ENCODE results near the gene CDH23. TPM values are rescaled to one million over a fixed set of nuclear protein-coding genes. Genes with fewer than 3 reads are reported as not detected.
A peak's percentile ranks its signal among the peaks of the same experiment; 100 is the strongest.
"Not testable (repeated sequence)": the region's sequence is repeated elsewhere in the genome, so short reads cannot be mapped to it uniquely, and the experiment has no call there.

CDH23 gene
- total RNA-seq, 1 donor from 2014 or later = 0.29 TPM

DNA sequence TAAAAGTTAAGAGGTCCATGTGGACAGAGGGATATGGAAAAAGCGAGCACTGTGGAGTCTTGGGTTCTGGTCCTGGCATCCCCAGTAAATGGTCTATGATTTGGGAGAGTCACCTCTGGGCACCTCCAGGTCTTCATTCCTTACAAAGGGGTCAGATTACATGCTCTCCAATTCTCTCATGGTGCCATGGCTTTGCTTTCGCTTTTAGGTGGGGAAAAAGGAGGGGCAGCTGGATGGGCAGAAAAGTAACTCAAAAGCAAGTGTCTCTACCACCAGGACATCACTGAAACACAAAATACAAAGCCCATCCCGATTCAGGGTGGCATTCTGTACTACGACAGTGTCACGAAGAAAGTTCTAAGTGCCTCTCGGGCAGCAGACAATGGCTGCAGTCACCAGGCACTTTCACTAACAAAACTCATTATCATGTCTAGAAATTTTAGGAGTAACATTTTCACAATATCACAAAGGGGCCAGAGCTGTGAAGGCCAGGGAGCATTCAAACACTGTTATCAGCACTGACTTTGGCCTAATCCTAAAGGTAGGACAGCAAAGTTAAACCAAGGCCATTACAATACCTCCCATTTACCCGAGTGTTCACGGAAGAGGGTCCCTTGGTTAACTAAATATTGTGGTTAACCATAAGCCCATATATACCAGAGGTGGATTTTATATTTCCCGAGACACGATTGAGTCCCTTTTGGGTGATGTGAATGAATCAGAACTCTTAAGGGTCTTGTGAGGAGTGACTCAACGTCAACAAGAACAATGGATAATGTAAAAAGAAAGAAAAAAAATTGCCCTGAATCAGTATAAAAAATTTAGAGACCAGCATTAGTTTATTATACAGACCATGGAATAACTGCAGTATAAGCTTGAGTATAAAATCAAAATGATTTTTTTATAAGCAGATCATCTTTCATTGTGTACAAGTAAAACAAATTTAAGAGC, 451.9 kb downstream of the CDH23 start:
- TF ChIP-seq, protein P1, sequence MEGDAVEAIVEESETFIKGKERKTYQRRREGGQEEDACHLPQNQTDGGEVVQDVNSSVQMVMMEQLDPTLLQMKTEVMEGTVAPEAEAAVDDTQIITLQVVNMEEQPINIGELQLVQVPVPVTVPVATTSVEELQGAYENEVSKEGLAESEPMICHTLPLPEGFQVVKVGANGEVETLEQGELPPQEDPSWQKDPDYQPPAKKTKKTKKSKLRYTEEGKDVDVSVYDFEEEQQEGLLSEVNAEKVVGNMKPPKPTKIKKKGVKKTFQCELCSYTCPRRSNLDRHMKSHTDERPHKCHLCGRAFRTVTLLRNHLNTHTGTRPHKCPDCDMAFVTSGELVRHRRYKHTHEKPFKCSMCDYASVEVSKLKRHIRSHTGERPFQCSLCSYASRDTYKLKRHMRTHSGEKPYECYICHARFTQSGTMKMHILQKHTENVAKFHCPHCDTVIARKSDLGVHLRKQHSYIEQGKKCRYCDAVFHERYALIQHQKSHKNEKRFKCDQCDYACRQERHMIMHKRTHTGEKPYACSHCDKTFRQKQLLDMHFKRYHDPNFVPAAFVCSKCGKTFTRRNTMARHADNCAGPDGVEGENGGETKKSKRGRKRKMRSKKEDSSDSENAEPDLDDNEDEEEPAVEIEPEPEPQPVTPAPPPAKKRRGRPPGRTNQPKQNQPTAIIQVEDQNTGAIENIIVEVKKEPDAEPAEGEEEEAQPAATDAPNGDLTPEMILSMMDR (IDR thresholded peaks at IDR 0.05) = no peak
- peaks cover 8% of the 10 kb centered on the region for H3K36me3 Mint-ChIP-seq (ENCODE audit: low read depth)
- peaks cover 81% of the 10 kb centered on the region for H3K4me1 Mint-ChIP-seq
- ATAC-seq (ENCODE audit: low read depth) (no peak), DNase-seq (no peak)
- peak overlapping the region; percentile 2 for H3K27ac Mint-ChIP-seq
- POLR2A ChIA-PET = interaction anchor here (0.5 to 5.7 kb wide), 3 partner anchors 10 to 181 kb away, joined by 3 to 125 read pairs (median 6); no protein-coding TSS in a partner anchor
- intact Hi-C loops (cut with micrococcal nuclease) = no loop called here
- CTCF ChIA-PET = interaction anchor here (1.2 kb wide), 1 partner anchor 48 kb away, joined by 3 read pairs; no protein-coding TSS in a partner anchor
- peak overlapping the region; percentile 50 for H3K4me3 Mint-ChIP-seq
- no peaks in the 10 kb centered on the region for H3K9me3 Mint-ChIP-seq
- H3K27me3 Mint-ChIP-seq = no peaks in the 10 kb centered on the region

DNA sequence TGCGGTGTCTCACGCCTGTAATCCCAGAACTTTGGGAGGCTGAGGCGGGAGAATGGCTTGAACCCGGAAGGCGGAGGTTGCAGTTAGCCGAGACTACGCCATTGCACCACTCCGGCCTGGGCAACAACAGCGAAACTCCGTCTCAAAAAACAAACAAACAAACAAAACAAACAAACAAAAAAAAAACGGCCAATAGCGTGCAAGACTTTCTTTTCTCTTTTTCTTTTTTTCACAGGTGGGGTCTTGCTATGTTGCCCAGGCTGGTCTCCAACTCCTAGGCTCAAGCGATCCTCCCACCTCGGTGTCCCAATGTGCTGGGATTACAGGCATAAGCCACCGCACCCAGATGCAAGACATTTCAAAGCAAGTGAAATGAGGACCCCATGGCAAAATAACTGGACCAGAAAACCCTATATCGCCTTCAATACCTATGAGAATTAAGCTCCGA, 452.8 kb downstream of the CDH23 start:
- Mint-ChIP-seq H3K27me3 (no peaks in the 10 kb centered on the region), H3K36me3 (ENCODE audit: low read depth) (peaks cover 8% of the 10 kb centered on the region), H3K27ac (no peak overlapping the region), H3K4me1 (peaks cover 75% of the 10 kb centered on the region), H3K9me3 (no peaks in the 10 kb centered on the region), H3K4me3 (peak overlapping the region; percentile 92)
- CTCF ChIA-PET = interaction anchor here (1.2 to 3.8 kb wide), 3 partner anchors 13 to 47 kb away, joined by 3 to 21 read pairs (median 8); no protein-coding TSS in a partner anchor
- no peak for DNase-seq
- TF ChIP-seq, protein P1 (IDR thresholded peaks at IDR 0.05) = no peak
- intact Hi-C loops (cut with micrococcal nuclease) = no loop called here
- no peak for ATAC-seq (ENCODE audit: low read depth)
- POLR2A ChIA-PET = interaction anchor here (0.5 to 5.7 kb wide), 7 partner anchors 11 to 182 kb away, joined by 3 to 125 read pairs (median 16); partner anchors contain the start of gene VSIR

DNA sequence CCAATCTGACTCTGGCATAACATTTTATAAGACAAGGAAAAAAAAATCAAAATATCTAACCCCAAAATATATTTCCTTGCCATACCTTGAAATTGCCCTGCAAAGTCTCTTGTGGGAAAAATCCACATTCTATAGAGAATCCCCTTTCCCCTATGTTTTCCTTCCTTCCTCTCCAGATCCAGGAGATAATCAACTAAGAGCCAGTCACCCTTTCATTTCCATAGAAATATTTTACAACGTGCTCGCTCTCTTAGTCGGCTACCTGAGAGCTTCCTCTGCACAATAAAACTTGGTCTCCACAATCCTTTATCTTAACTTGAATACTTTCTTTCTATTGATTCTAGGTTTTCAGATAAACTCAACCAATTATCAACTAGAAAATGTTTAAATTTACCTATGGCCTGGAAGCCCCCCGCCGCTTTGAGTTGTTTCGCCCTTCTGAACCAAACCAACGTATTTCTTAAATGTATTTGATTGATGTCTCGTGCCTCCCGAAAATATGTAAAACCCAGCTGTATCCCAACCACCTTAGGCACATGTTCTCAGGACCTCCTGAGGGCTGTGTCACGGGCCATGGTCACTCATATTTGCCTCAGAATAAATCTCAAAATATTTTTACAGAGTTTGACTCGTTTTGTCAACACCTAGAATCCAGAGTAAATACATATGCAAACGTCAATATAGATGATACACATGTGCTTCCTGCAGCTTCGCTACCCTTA, 453.5 kb downstream of the CDH23 start:
- Mint-ChIP-seq H3K27ac (peak overlapping the region; percentile 83), H3K27me3 (no peaks in the 10 kb centered on the region), H3K36me3 (ENCODE audit: low read depth) (peaks cover 7% of the 10 kb centered on the region), H3K4me1 (peaks cover 69% of the 10 kb centered on the region), H3K4me3 (peak overlapping the region; percentile 92), H3K9me3 (no peaks in the 10 kb centered on the region)
- no peak for ATAC-seq (ENCODE audit: low read depth)
- CTCF ChIA-PET = interaction anchor here (0.8 to 3.8 kb wide), 4 partner anchors 11 to 46 kb away, joined by 3 to 21 read pairs (median 6); no protein-coding TSS in a partner anchor
- POLR2A ChIA-PET = interaction anchor here (0.6 to 5.7 kb wide), 9 partner anchors 10 to 423 kb away, joined by 3 to 125 read pairs (median 7); partner anchors contain the start of gene VSIR
- intact Hi-C loops (cut with micrococcal nuclease) = loop anchor here (2.0 kb wide), 1 partner anchor 77 kb away; the partner anchor contains the start of gene VSIR
- no peak for DNase-seq
- TF ChIP-seq, protein P1 (IDR thresholded peaks at IDR 0.05) = no peak

DNA sequence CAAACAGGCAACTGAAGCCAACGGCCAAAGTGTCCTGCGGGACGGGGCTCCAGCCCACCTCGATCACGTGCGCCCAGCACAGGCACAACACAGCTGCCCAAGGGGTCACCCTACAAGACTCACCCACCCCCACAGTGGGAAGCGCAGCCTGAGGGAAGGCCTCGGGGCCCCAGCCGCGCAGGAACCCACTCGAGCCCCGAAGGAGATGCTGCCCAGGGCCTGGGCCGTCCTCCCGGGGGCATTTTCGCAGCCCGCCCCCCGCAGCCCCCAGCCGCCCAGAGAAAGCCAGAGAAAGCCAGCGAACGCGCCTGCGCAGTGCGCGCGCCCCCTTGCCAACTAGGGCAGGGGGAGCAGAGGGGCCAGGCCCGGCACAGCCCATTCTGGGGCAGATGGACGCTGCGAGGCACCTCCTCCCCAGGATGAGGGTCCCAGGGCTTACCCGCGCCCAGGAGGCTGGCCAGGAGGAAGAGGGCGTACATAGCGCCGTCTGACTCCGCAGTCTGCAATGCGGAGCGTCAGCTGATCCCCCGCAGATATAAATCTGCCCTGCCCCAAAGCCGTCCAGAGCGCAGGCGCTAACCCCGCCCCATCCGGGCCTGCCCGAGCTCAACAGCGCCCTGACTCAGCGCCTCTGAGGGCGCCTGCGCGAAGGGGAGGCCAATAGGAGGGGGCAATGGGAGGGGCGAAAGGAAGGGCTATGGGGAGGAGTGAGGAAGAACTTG, 454.2 kb downstream of the CDH23 start, which contains the start of gene PSAP:
TSS of gene PSAP (minus strand) at position 509 of the 722 bp plus-strand sequence. CDS start at position 479, 30 bp downstream.
- ChIA-PET POLR2A (interaction anchor here (0.6 to 5.7 kb wide), 27 partner anchors 9 to 1617 kb away, joined by 3 to 125 read pairs (median 4); partner anchors contain the start of genes SLC29A3 and VSIR), CTCF (interaction anchor here (0.8 to 3.8 kb wide), 7 partner anchors 12 to 77 kb away, joined by 3 to 21 read pairs (median 4); no protein-coding TSS in a partner anchor)
- peaks cover 7% of the 10 kb centered on the region for H3K36me3 Mint-ChIP-seq (ENCODE audit: low read depth)
- no peaks in the 10 kb centered on the region for H3K27me3 Mint-ChIP-seq
- peak within 1 kb of the TSS; percentile 92 for H3K4me3 Mint-ChIP-seq
- H3K27ac Mint-ChIP-seq = peak within 1 kb of the TSS; percentile 83
- no peaks in the 10 kb centered on the region for H3K9me3 Mint-ChIP-seq
- ATAC-seq (ENCODE audit: low read depth) = peak; percentile 97
- intact Hi-C loops (cut with micrococcal nuclease) = loop anchor here (1.0 to 2.0 kb wide), 6 partner anchors 9 to 78 kb away; partner anchors contain the start of gene VSIR
- H3K4me1 Mint-ChIP-seq = peaks cover 62% of the 10 kb centered on the region
- TF ChIP-seq, protein P1 (IDR thresholded peaks at IDR 0.05) = no peak
- peak; percentile 96 for DNase-seq

DNA sequence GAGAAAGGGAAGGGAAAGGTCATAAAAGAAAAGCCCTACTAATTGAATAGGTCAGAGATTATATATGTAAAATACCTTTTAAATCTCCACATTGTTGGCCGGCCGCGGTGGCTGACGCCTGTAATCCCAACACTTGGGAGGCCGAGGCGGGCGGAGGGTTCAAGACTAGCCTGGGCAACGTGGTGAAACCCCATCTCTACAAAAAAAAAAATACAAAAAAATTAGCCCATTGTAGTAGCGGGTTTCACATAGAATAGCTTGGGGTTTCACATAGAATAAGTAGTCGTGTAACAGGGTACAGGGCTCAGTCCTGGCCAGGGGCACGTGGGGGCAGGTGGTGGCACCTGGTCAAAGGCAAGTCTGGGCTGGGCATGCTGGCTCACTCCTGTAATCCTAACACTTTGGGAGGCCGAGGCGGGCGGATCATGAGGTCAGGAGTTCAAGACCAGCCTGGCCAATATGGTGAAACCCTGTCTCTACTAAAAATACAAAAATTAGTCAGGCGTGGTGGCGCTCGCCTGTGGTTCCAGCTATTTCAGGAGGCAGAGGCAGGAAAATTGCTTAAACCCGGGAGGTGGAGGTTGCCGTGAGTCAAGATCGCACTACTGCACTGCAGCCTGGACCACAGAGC, 454.9 kb downstream of the CDH23 start:
- Mint-ChIP-seq H3K27ac (peak overlapping the region; percentile 83), H3K4me1 (peaks cover 57% of the 10 kb centered on the region), H3K4me3 (peak overlapping the region; percentile 92)
- H3K9me3 Mint-ChIP-seq; DNase-seq; H3K27me3 Mint-ChIP-seq; H3K36me3 Mint-ChIP-seq (ENCODE audit: low read depth); ATAC-seq (ENCODE audit: low read depth): not testable (repeated sequence)
- CTCF ChIA-PET = interaction anchor here (0.6 to 3.8 kb wide), 7 partner anchors 13 to 540 kb away, joined by 3 to 21 read pairs (median 4); no protein-coding TSS in a partner anchor
- POLR2A ChIA-PET = interaction anchor here (0.6 to 5.7 kb wide), 23 partner anchors 9 to 1618 kb away, joined by 3 to 125 read pairs (median 4); partner anchors contain the start of genes SLC29A3 and VSIR
- intact Hi-C loops (cut with micrococcal nuclease) = loop anchor here (1.0 to 2.0 kb wide), 7 partner anchors 9 to 503 kb away; partner anchors contain the start of genes DNAJB12 and VSIR

Measured in activated B cell treated with CpG ODN at 0.5 μM for 24 hours (primary cell).